ENCODE data around the gene STARD6. TPM values are rescaled to one million over a fixed set of nuclear protein-coding genes. Genes with fewer than 3 reads are reported as not detected.

Gene STARD6
- total and polyA plus RNA-seq, 2 experiments from 2014 or later = not detected

GRCh38 chr18:54329787-54330186 lies 27.9 kb downstream of the STARD6 start (continued):
- TF ChIP-seq ZNF462 (CRISPR knock-in tag; IDR thresholded peaks at IDR 0.05) (no peak), ZNF331 (CRISPR knock-in tag; IDR thresholded peaks at IDR 0.05; ENCODE audit: low read depth) (no peak), ZNF114 (CRISPR knock-in tag; IDR thresholded peaks at IDR 0.05) (no peak), JUNB (IDR thresholded peaks at IDR 0.05; ENCODE audit: unreplicated experiment) (no peak)

GRCh38 chr18:54327818-54328217 lies 29.8 kb downstream of the STARD6 start:
- Mint-ChIP-seq H3K4me1 (no peaks in the 10 kb centered on the region), H3K9me3 (no peaks in the 10 kb centered on the region), H3K4me3 (no peak overlapping the region), H3K27ac (no peak overlapping the region), H3K36me3 (ENCODE audit: low read depth) (no peaks in the 10 kb centered on the region), H3K27me3 (ENCODE audit: insufficient read depth, low read depth, poor library complexity) (no peaks in the 10 kb centered on the region)
- Histone ChIP-seq H4K20me1 (replicated peaks; ENCODE audit: insufficient read depth) (no peaks in the 10 kb centered on the region), H3K4me3 (no peak overlapping the region), H3K4me2 (no peak overlapping the region), H3K9me2 (ENCODE audit: insufficient read depth) (no peaks in the 10 kb centered on the region), H3F3A (replicated peaks; ENCODE audit: low read depth) (no peaks in the 10 kb centered on the region), H3K36me3 (ENCODE audit: insufficient read depth) (no peaks in the 10 kb centered on the region), H2AFZ (no peak overlapping the region; the same call in 1 of the 2 replicates), H3K27ac (ENCODE audit: low read depth) (no peak overlapping the region), H3K79me2 (replicated peaks; ENCODE audit: insufficient read depth) (no peaks in the 10 kb centered on the region), H3K4me1 (ENCODE audit: insufficient read depth) (no peaks in the 10 kb centered on the region), H3K27me3 (ENCODE audit: insufficient read depth) (no peaks in the 10 kb centered on the region)
- ATAC-seq = no peak
- no peak for DNase-seq (ENCODE audit: low spot score)
- TF ChIP-seq EZH2 (IDR thresholded peaks at IDR 0.05; ENCODE audit: low read depth, unreplicated experiment) (no peak), ZNF114 (CRISPR knock-in tag; IDR thresholded peaks at IDR 0.05) (no peak), CREB1 (CRISPR knock-in tag; IDR thresholded peaks at IDR 0.05; ENCODE audit: low read depth) (no peak)
- TF ChIP-seq, protein P1, sequence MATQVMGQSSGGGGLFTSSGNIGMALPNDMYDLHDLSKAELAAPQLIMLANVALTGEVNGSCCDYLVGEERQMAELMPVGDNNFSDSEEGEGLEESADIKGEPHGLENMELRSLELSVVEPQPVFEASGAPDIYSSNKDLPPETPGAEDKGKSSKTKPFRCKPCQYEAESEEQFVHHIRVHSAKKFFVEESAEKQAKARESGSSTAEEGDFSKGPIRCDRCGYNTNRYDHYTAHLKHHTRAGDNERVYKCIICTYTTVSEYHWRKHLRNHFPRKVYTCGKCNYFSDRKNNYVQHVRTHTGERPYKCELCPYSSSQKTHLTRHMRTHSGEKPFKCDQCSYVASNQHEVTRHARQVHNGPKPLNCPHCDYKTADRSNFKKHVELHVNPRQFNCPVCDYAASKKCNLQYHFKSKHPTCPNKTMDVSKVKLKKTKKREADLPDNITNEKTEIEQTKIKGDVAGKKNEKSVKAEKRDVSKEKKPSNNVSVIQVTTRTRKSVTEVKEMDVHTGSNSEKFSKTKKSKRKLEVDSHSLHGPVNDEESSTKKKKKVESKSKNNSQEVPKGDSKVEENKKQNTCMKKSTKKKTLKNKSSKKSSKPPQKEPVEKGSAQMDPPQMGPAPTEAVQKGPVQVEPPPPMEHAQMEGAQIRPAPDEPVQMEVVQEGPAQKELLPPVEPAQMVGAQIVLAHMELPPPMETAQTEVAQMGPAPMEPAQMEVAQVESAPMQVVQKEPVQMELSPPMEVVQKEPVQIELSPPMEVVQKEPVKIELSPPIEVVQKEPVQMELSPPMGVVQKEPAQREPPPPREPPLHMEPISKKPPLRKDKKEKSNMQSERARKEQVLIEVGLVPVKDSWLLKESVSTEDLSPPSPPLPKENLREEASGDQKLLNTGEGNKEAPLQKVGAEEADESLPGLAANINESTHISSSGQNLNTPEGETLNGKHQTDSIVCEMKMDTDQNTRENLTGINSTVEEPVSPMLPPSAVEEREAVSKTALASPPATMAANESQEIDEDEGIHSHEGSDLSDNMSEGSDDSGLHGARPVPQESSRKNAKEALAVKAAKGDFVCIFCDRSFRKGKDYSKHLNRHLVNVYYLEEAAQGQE (IDR thresholded peaks at IDR 0.05; ENCODE audit: unreplicated experiment) = no peak

Data from GM23338 (cell line).